ENCODE data around the gene A2M.
"Not testable (repeated sequence)": the region's sequence is repeated elsewhere in the genome, so short reads cannot be mapped to it uniquely, and the experiment has no call there.

The A2M gene

GRCh38 chr12:9115731-9116559, at the start of gene A2M:
Gene A2M, minus strand, starts transcription at chr12:9115919. Its CDS starts 70 bp downstream, at chr12:9115849.
- DNase-seq, result no peak

GRCh38 chr12:9163392-9163791, 47.7 kb upstream of the A2M start:
- DNase-seq, result no peak

GRCh38 chr12:9156119-9156518, 40.4 kb upstream of the A2M start:
- DNase-seq, result no peak

GRCh38 chr12:9149372-9149771, 33.7 kb upstream of the A2M start:
- DNase-seq, result no peak

- no peak for DNase-seq
Measured at GRCh38 chr12:9148926-9149325, 33.2 kb upstream of the A2M start.

- no peak for DNase-seq
Measured at GRCh38 chr12:9147461-9147860, 31.7 kb upstream of the A2M start.

- no peak for DNase-seq
Measured at GRCh38 chr12:9144730-9145106, 29.0 kb upstream of the A2M start.

- no peak for DNase-seq
Measured at GRCh38 chr12:9143929-9144729, 28.4 kb upstream of the A2M start.

- no peak for DNase-seq
Measured at GRCh38 chr12:9143137-9143536, 27.4 kb upstream of the A2M start.

GRCh38 chr12:9139588-9140290, 24.0 kb upstream of the A2M start:
- DNase-seq, result not testable (repeated sequence)

GRCh38 chr12:9135903-9136310, 20.2 kb upstream of the A2M start:
- no peak for DNase-seq

GRCh38 chr12:9134981-9135628, 19.4 kb upstream of the A2M start:
- DNase-seq, result no peak

GRCh38 chr12:9133216-9133916, 17.6 kb upstream of the A2M start:
- DNase-seq, result no peak

GRCh38 chr12:9132008-9132535, 16.4 kb upstream of the A2M start:
- no peak for DNase-seq

GRCh38 chr12:9130244-9130643, 14.5 kb upstream of the A2M start:
- no peak for DNase-seq

- no peak for DNase-seq
Measured at GRCh38 chr12:9127936-9128663, 12.4 kb upstream of the A2M start.

GRCh38 chr12:9127484-9127883, 11.8 kb upstream of the A2M start:
- no peak for DNase-seq

- no peak for DNase-seq
Measured at GRCh38 chr12:9124383-9125031, 8.8 kb upstream of the A2M start.

- no peak for DNase-seq
Measured at GRCh38 chr12:9123781-9124382, 8.2 kb upstream of the A2M start.

GRCh38 chr12:9122091-9122609, 6.4 kb upstream of the A2M start:
- DNase-seq, result no peak
